ENCODE measurements around the gene PHF23. TPM values are rescaled to one million over a fixed set of nuclear protein-coding genes. Genes with fewer than 3 reads are reported as not detected.

The PHF23 gene
- total and polyA plus RNA-seq, 2 of the 4 experiments (the other 2 are of a cell fraction), result 44.8 to 58.5 TPM

- H3K9ac ChIP-seq (ENCODE audit: low read depth, low read length), result peak overlapping the region; percentile 83
Observed at GRCh38 chr17:7237266-7237760, 1.9 kb downstream of the PHF23 start.

More at GRCh38 chr17:7237266-7237760, 1.9 kb downstream of the PHF23 start:
- in situ Hi-C loops (cut with MboI; ENCODE audit: low sequenced_read_pairs) (loop anchor here (25.0 kb wide), 1 partner anchor 925 kb away; the partner anchor contains the start of genes PER1 and VAMP2), dilution Hi-C loops (cut with HindIII; ENCODE audit: low sequenced_read_pairs, unreplicated experiment) (no loop called here), intact Hi-C loops (cut with micrococcal nuclease) (loop anchor here (5.0 kb wide), 1 partner anchor 60 kb away; no protein-coding TSS in a partner anchor)
- no peak for DNase-seq
- ATAC-seq (ENCODE audit: low read depth), result no peak
- no CpG with 5 or more reads among the region's 6 CpGs for WGBS, 2 experiments (ENCODE audit: extremely low coverage in 2 of 2, insufficient read length in 1 of 2)
- BruUV-seq (replicated peaks), result no TSS peak
- no peak overlapping the region for H3K18ac ChIP-seq (ENCODE audit: low read depth, low read length)
- peak overlapping the region; percentile 74 for H2BK5ac ChIP-seq (ENCODE audit: low read depth, low read length, poor library complexity, severe bottlenecking)
- H3K9me3 ChIP-seq (ENCODE audit: control insufficient read depth, insufficient read depth, low read length), result no peaks in the 10 kb centered on the region
- peaks cover 39% of the 10 kb centered on the region for H4K20me1 ChIP-seq (ENCODE audit: insufficient read depth, low read length)
- peaks cover 19 to 73% of the 10 kb centered on the region in 2 experiments for H3K79me1 ChIP-seq (ENCODE audit: low read depth in 1 of 2, low read length in 2 of 2)
- H4K5ac ChIP-seq (ENCODE audit: low read depth, low read length), result peak overlapping the region; percentile 1; the same call in 1 of the 2 replicates
- peaks cover 3% of the 10 kb centered on the region; the same call in 1 of the 2 replicates for H3K9me1 ChIP-seq (ENCODE audit: insufficient read depth, low read length)
- H3K14ac ChIP-seq (replicated peaks; ENCODE audit: low read depth, low read length), result peak overlapping the region; percentile 67
- H4K91ac ChIP-seq (ENCODE audit: insufficient read depth, low read depth, low read length), result peak overlapping the region; percentile 75
- peak overlapping the region; percentile 47 for H2AFZ ChIP-seq (replicated peaks; ENCODE audit: low read length, poor library complexity)
- H3K27ac ChIP-seq (ENCODE audit: insufficient read depth, low read length), result peak overlapping the region; percentile 74
- ChIA-PET CTCF (no interaction called here), POLR2A (ENCODE audit: unreplicated experiment) (no interaction called here)
- H3K4me1 ChIP-seq (ENCODE audit: control insufficient read depth, insufficient read depth, low read length), result peaks cover 11% of the 10 kb centered on the region
- no peak overlapping the region; the same call in 1 of the 2 replicates for H3K56ac ChIP-seq (ENCODE audit: extremely low read depth, insufficient read depth, low read length)
- H2AK5ac ChIP-seq (ENCODE audit: low read depth, low read length), result peak overlapping the region; percentile 86
- peak overlapping the region; percentile 94 for H2AK9ac ChIP-seq (replicated peaks; ENCODE audit: low read depth, low read length, poor library complexity)
- H3K27me3 ChIP-seq (ENCODE audit: control insufficient read depth, insufficient read depth, low read length), result no peaks in the 10 kb centered on the region
- peak overlapping the region; percentile 87 for H3K4me2 ChIP-seq (ENCODE audit: low read depth, low read length)
- TF ChIP-seq MAFK (IDR thresholded peaks at IDR 0.05; ENCODE audit: low read depth, low read length) (no peak), RCOR1 (IDR thresholded peaks at IDR 0.05; ENCODE audit: insufficient replicate concordance, low read length) (no peak), RFX5 (IDR thresholded peaks at IDR 0.05; ENCODE audit: low read depth, low read length) (no peak), NFE2L2 (IDR thresholded peaks at IDR 0.05; ENCODE audit: low read depth, low read length) (no peak), FOS (IDR thresholded peaks at IDR 0.05; ENCODE audit: low read depth, low read length) (no peak), CHD1 (IDR thresholded peaks at IDR 0.05; ENCODE audit: low read depth, low read length) (no peak), POLR2A (IDR thresholded peaks at IDR 0.05; ENCODE audit: low read depth, low read length) (no peak), RAD21 (IDR thresholded peaks at IDR 0.05; ENCODE audit: low read length) (no peak)
- H4K8ac ChIP-seq (ENCODE audit: low read depth in 2 of 2, low read length in 2 of 2), result peak overlapping the region; percentile 34 to 38; a peak in 2 of 4 replicates
- H3K23ac ChIP-seq (ENCODE audit: low read depth, low read length), result peak overlapping the region; percentile 68; the same call in 1 of the 2 replicates
- peak overlapping the region; percentile 98 for H3K4me3 ChIP-seq (ENCODE audit: insufficient read depth, low read depth, low read length)
- peaks cover 36% of the 10 kb centered on the region for H3K36me3 ChIP-seq (ENCODE audit: control insufficient read depth, insufficient read depth, low read length)
- no peak overlapping the region for H2BK15ac ChIP-seq (ENCODE audit: low read depth, low read length)
- peak overlapping the region; percentile 74 for H3K4ac ChIP-seq (ENCODE audit: low read depth, low read length)
- H2BK20ac ChIP-seq (ENCODE audit: low read depth, low read length), result no peak overlapping the region
- H2BK120ac ChIP-seq (ENCODE audit: low read depth, low read length), result peak overlapping the region; percentile 16; the same call in 1 of the 2 replicates

Data from IMR-90 (cell line).